ENCODE data around the gene CATSPERB.
"Not testable (repeated sequence)": the region's sequence is repeated elsewhere in the genome, so short reads cannot be mapped to it uniquely, and the experiment has no call there.

Gene CATSPERB

DNA sequence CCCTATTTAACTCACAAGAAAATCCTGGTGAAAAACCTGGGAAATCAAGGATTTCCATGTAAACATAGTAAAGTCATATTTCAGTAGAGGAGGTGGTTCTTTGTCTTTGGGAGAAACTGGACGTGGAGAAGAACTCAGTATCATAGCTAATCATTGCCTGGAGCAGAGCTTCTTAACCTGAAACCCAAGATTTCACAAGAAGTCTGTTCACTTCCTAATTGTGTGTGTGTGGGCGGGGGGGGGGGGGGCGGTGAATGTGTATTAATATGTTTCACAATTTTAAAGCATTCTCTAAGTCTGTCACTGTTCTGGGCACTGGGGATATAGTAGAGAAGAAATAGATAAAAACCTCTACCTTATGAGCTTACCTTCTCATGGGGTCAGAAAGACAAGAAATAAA, 125.0 kb downstream of the CATSPERB start:
- no peak overlapping the region for H3K4me3 ChIP-seq (ENCODE audit: low read length)
- DNase-seq (ENCODE audit: low read depth, low spot score), result no peak

DNA sequence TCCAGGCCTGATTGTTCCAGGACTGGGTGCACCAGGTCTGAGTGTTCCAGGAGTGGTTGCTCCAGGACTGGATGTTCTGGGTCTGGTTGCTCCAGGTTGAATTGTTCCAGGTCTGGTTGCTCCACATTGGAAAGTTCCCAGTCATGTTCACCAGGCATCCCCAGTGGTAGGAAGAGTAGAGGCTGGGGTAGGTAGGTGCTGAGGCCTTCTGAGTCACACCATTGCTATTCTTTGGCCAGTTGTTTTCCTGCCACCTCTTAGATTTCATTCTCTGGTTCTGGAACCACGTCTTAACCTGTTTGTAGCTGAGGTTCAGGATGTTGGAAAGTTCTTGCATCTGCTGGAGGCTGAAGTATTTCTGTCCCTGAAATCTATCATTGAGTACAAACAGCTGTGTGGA, 127.3 kb downstream of the CATSPERB start:
- not testable (repeated sequence) for DNase-seq (ENCODE audit: low read depth, low spot score)

GRCh38 chr14:91599994-91600393, 131.9 kb downstream of the CATSPERB start:
- no peak for DNase-seq (ENCODE audit: low read depth, low spot score)
- no peak overlapping the region for H3K4me3 ChIP-seq (ENCODE audit: low read length)

More for the DNA sequence above, 127.3 kb downstream of the CATSPERB start:
- H3K4me3 ChIP-seq (ENCODE audit: low read length), result not testable (repeated sequence)

DNA sequence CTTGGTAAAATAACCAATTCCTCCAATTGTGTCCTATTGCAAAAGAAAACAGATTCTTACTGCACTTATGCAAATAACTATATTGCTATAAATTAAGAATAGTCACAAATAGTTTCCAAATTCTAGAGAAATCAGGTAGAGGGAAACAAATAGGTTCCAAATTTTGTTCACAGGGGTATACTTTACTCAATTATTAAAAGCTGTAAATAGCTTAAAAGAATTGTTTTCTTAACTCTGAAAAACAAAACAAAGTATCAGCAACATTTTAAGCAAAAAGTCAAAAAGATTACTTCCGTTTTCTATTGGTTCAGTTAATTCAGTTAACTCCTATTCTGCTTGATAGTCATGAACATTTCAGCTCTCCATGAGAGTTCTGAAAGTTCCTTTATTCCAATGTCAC, 136.2 kb downstream of the CATSPERB start:
- no peak for DNase-seq (ENCODE audit: low read depth, low spot score)
- no peak overlapping the region for H3K4me3 ChIP-seq (ENCODE audit: low read length)

DNA sequence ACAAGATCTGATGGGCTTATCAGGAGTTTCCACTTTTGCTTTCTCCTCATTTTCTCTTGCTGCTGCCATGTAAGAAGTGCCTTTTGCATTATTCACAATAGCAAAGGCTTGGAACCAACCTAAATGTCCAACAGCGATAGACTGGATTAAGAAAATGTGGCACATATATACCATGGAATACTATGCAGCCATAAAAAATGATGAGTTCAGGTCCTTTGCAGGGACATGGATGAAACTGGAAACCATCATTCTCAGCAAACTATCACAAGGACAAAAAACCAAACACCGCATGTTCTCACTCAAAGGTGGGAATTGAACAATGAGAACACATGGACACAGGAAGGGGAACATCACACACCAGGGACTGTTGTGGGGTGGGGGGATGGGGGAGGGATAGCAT, 137.9 kb downstream of the CATSPERB start:
- DNase-seq (ENCODE audit: low read depth, low spot score); H3K4me3 ChIP-seq (ENCODE audit: low read length): not testable (repeated sequence)

DNA sequence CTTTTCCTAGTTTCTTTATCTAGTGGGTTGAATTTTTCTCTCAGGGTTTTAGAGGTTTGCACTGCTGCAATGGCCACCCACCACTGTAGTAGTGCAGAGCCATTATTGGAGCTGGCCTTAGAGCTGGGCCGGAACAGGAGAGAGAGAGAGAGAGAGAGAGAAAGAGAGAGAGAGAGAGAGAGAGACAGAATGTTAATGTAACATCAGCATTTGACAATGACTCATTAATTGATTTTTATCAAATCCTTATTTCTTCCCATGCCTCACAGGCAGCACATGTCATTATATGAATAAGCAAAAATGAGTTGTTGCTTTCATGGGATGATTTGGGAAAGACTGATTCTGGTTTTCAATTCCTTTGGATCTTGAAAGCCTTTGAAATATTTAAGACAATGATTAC, 145.5 kb downstream of the CATSPERB start:
- no peak for DNase-seq (ENCODE audit: low read depth, low spot score)

GRCh38 chr14:91585856-91586255, 146.0 kb downstream of the CATSPERB start:
- no peak for DNase-seq (ENCODE audit: low read depth, low spot score)
- no peak overlapping the region for H3K4me3 ChIP-seq (ENCODE audit: low read length)

More for the DNA sequence above, 145.5 kb downstream of the CATSPERB start:
- no peak overlapping the region for H3K4me3 ChIP-seq (ENCODE audit: low read length)

DNA sequence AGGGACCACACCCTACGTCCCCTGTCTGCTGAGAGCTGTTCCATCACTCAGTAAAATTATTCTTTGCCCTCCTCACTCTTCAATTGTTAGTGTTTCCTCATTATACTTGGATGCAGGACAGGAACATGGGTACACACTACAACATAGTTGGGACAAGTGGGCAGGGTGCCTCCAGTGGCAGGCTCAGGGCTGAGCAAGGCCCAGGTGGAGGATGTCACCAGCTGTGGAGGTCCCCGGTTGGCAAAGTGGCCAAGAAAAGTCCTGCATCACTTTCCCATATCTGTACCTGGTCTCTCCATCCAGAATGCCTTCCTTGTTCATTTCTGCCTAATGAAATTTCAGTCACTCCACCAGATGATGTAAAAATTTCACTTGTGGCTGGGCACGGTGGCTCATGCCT, 149.1 kb downstream of the CATSPERB start:
- DNase-seq (ENCODE audit: low read depth, low spot score), result no peak
- no peak overlapping the region for H3K4me3 ChIP-seq (ENCODE audit: low read length)

GRCh38 chr14:91580876-91581577, 150.9 kb downstream of the CATSPERB start:
- DNase-seq (ENCODE audit: low read depth, low spot score), result no peak

DNA sequence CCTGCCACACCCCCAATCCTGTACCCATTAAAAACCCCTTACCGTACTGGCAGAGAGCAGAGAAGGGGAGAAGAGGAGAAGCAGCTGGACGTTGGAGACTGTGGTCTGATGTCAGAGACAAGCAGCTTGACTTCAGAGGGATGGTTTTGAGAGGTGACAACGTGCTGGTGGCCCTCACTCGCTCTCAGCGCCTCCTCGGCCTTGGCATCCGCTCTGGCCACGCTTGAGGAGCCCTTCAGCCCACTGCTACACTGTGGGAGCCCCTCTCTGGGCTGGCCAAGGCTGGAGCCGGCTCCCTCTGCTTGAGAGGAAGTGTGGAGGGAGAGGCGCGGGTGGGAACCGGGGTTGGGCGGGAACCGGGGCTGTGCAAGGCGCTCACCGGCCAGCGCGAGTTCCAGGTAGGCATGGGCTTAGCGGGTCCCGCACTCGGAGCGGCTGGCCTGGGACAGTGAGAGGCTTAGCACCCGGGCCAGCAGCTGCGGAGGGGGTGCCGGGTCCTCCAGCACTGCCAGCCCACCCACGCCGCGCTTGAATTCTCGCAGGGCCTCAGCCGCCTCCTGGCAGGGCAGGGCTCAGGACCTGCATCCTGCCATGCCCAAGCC, 154.2 kb downstream of the CATSPERB start:
- H3K4me3 ChIP-seq (ENCODE audit: low read length), result no peak overlapping the region

More at GRCh38 chr14:91580876-91581577, 150.9 kb downstream of the CATSPERB start:
- no peak overlapping the region for H3K4me3 ChIP-seq (ENCODE audit: low read length)

DNA sequence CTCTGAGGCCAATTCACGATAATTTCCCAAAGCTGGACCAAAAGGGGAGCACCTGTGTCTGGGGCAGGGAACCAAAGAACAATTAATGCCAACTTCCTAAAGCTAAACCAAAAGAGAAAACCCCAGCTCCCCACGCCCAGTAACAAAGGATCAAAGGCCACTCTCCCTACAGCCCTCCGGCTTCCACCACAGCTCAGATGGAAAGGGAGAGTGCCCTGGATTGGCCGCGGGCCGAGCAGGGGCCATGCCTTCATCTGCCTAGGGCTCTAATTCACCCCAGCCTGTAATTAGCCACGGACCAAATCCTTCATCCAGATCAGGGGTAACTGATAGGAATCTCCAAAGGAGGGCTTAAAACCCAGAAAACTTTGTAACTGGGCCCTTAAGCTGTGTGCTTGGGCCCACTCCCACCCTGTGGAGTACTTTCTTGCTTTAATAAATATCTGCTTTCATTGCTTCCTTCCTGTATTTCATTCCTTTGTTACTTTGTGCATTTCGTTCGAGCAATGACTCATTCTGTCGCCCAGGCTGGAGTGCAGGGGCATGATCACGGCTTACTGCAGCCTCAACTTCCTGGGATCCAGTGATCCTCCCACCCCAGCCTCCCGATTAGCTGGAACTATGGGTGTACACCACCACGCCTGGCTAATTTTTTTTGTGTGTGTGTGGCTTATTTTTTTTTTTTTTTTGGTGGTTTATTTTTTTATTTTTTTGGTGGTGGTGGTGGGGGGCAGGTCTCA, 156.2 kb downstream of the CATSPERB start:
- DNase-seq (ENCODE audit: low read depth, low spot score), result no peak
- no peak overlapping the region for H3K4me3 ChIP-seq (ENCODE audit: low read length)

More for the DNA sequence above, 154.2 kb downstream of the CATSPERB start:
- no peak for DNase-seq (ENCODE audit: low read depth, low spot score)

DNA sequence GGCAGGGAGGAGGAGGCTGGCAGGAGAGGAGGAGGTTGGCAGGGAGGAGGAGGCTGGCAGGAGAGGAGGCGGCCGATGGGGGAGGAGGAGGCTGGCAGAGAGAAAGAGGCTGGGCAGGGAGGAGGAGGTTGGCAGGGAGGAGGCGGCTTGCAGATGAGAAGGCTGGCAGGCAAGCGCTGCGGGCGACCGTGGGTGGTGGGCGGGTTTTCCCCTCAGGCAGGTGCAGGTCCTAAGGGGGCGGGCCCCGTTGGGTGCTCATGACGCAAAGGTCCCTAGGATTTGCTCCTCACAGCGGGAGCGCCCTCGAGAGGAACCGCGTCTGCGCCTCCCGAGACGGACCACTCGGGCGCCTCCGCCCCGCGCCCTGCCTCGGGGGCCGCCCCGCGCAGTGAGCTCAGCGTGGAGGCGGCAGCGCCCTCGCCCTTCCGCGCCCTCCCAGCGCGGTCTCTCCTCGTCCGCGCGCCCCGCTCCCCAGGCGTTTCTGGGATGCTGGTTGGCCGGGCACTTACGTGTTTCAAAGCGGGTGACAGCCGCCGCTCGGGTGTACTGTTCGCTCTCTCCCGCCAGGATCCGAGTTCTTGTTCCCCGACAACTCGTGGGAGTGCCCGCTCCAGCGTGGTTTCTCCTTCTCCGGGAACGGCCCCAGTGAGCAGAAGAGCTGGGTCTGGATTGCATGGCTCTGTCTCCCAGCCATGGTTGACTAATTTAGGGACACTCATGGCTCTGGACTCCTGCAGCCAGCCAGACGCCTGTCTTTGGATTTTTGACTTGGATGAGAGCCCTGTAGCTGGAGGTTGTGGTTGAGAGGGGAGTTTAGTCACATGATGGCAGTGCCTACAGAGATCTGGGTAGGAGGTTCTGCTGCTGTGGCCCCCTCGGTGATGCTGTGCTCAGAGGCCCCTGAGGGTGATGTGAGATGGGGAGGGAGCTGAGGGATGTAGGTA, 157.7 kb downstream of the CATSPERB start:
- DNase-seq (ENCODE audit: low read depth, low spot score), result peak; percentile 55

DNA sequence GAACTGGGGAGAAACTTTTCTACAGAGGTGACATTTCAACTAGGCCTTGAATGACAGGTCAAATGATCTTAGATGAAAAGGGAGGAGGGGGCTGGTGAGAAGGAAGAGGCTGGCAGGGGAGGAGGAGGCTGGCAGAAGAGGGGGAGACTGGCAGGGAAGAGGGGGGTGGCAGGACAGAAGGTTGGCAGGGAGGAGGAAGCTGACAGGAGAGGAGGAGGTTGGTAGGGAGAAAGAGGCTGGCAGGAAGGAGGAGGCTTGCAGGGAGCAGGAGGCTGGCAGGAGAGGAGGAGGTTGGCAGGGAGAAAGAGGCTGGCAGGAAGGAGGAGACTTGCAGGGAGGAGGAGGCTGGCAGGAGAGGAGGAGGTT, 158.4 kb downstream of the CATSPERB start:
- H3K4me3 ChIP-seq (ENCODE audit: low read length), result peak overlapping the region; percentile 50
- no peak for DNase-seq (ENCODE audit: low read depth, low spot score)

More for the DNA sequence above, 157.7 kb downstream of the CATSPERB start:
- H3K4me3 ChIP-seq (ENCODE audit: low read length), result peak overlapping the region; percentile 50

DNA sequence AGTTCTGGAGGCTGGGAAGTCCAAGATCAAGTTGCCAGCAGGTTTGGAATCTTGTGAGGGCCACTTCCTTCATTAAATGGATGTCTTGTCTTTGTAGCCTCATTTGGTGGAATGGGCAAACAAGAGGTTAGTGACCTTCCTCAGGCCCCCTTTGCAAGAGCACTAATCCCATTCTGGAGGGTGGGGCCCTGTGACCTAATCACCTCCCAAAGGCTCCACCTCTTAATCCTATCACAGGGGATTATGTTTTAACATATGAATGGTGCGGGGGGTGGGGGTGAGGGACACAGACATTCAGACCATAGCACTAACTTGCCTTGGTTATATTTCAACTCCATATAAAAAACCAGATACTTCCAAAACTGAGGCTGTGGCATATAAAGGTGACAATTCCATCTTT, 161.9 kb downstream of the CATSPERB start:
- no peak overlapping the region for H3K4me3 ChIP-seq (ENCODE audit: low read length)
- no peak for DNase-seq (ENCODE audit: low read depth, low spot score)

GRCh38 chr14:91569301-91569700, 162.6 kb downstream of the CATSPERB start:
- no peak overlapping the region for H3K4me3 ChIP-seq (ENCODE audit: low read length)
- DNase-seq (ENCODE audit: low read depth, low spot score), result no peak

DNA sequence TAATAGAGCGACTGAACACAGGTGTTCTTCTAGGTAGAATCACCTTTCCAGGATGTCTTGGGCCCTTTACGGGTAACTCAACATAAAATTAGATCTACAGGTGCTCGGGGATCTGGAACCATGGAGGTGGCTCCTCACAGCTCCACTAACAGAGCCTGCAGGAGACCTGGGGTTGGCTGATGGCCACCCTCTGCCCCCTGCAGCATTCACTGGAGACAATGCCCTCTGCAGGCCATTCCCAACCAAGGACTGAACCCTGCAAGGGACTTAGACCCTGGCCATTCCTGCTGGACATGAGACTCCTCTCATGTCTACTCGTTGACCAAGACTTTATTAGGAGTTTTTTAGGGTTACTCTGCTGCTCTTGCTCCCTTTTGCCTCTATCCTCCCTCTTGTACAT, 163.3 kb downstream of the CATSPERB start:
- DNase-seq (ENCODE audit: low read depth, low spot score), result no peak

DNA sequence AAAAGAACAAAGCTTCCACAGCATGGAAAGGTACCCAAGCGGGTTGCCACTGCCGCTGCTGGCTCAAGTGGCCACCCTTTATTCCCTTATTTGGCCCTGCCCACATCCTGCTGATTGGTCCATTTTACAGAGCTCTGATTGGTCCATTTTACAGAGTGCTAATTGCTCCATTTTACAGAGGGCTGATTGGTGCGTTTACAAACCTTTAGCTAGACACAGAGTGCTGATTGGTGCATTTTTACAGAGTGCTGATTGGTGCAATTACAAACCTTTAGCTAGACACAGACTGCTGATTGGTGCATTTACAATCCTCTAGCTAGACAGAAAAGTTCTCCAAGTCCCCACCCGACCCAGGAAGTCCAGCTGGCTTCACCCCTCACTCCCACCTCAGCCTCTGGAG, 164.1 kb downstream of the CATSPERB start:
- H3K4me3 ChIP-seq (ENCODE audit: low read length); DNase-seq (ENCODE audit: low read depth, low spot score): not testable (repeated sequence)

More for the DNA sequence above, 163.3 kb downstream of the CATSPERB start:
- no peak overlapping the region for H3K4me3 ChIP-seq (ENCODE audit: low read length)

- H3K4me3 ChIP-seq (ENCODE audit: low read length), result no peak overlapping the region
- no peak for DNase-seq (ENCODE audit: low read depth, low spot score)
Measured at GRCh38 chr14:91555531-91555930, 176.4 kb downstream of the CATSPERB start.
